NCI-H460 (cell line): Measurements from ENCODE around the gene KLK5. TPM values are rescaled to one million over a fixed set of nuclear protein-coding genes. Genes with fewer than 3 reads are reported as not detected.
"Not testable (repeated sequence)": the region's sequence is repeated elsewhere in the genome, so short reads cannot be mapped to it uniquely, and the experiment has no call there.

ENCODE experiments used
- DNase-seq: peaks from one replicate; pipeline ENCODE4 v3.0.0-alpha.2; 2016; ENCODE audit warnings: low read depth; ENCODE audit errors: extremely low read depth
- polyA plus RNA-seq: library from polyadenylated mRNA; depleted of rRNA; stranded (reverse); fragments of >200 nt; gene quantifications from 2 replicates; pipeline ENCODE4 v1.2.3, GENCODE V29; 2014; cell fraction: nucleus; rRNA removed
- total RNA-seq: library from RNA; depleted of rRNA; stranded (reverse); fragments of >200 nt; shearing (Covaris generic); gene quantifications from 2 replicates; pipeline ENCODE4 v1.2.3, GENCODE V29; 2014; rRNA removed

Gene KLK5
- not detected in 2 replicates for total RNA-seq
- not detected in 2 replicates for polyA plus RNA-seq

- DNase-seq = no peak
Measured at GRCh38 chr19:50952910-50953309, at the start of gene KLK5. KLK5 (minus strand) TSS chr19:50953038; CDS start chr19:50952657, 381 bp downstream.

- DNase-seq = no peak
Measured at GRCh38 chr19:51002089-51002532, 49.3 kb upstream of the KLK5 start.

DNA sequence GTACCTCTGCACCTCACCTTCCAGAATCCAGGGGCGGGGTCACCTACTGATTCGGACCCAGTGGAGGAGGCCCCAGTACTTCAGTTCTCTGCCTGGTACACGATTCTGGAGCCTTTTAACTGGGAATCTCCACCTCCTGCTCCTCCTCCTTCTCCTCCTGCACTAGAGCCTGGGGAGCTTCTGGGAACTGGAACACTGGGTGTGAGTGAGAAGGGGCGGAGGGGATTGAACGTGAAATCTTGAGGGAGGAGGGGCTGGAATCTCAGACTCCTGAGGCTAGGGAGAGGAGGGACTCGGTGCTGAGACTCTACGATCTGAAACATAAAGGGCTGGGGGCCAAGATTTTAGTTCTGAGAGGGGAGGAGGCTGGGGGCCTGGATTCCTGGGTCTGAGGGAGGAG, 48.7 kb upstream of the KLK5 start, which contains the start of gene KLK8:
KLK8 (minus strand) TSS at position 90 of the 400 bp plus-strand sequence. CDS start 437 bp downstream, outside the sequence.
- DNase-seq = no peak

DNA sequence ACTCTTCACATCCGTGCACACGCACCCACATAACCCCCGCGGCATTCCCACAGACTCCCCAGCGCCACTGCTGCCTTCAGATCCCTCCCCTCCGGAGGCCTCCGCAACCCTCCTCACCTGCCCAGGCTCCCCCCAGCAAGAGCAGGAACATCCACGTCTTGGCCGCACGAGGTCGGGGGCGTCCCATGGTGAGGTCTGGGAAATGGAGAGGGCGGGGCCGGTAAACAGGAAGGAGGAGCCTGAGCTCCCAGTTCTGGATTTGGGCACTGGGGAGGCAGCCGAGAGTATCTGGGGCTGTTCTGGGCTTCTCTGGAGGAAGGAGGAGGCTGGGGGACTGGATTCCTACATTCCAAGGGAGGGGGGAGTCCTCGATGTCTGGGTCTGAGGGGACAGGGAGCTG, 48.1 kb upstream of the KLK5 start:
- DNase-seq = no peak

DNA sequence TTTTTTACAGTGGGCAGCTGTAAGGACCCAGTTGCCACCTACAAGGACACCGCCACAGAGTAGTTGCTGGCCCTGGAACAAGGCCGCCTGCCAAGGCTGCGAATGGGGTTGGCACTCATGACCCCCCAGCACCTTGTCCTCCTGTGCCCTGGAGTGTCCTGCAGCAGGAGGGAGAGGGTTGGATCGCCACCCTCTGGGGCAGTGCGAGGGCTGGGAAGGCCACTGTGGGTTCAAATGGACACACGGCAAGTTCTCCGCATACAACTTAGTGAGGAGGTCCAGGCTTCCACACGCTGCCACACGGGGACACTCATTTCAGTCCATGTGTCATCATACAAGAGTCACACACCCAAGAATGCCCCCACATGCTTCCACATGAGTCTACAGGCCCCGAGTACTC, 47.6 kb upstream of the KLK5 start:
- no peak for DNase-seq

- DNase-seq = no peak
Measured at GRCh38 chr19:50998686-50999085, 45.8 kb upstream of the KLK5 start.

- no peak for DNase-seq
Measured at GRCh38 chr19:50998061-50998460, 45.2 kb upstream of the KLK5 start.

- no peak for DNase-seq
Measured at GRCh38 chr19:50994129-50994528, 41.3 kb upstream of the KLK5 start.

DNA sequence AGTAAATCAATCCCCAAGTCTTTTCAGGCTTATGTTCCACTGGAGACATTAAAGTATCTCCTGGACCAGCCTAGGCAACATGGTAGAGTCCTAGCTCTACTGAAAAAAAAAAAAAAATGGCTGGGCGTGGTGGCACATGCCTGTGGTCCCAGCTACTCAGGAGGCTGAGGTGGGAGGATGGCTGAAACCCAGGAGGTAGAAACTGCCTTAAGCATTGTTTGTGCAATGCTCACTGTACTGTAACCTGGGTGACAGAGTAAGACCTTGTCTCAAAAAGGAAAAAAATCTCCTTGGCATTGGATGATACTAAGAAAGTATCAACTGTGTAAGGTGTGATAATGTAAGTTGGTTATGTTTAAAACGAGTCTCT, 39.8 kb upstream of the KLK5 start:
- no peak for DNase-seq

DNA sequence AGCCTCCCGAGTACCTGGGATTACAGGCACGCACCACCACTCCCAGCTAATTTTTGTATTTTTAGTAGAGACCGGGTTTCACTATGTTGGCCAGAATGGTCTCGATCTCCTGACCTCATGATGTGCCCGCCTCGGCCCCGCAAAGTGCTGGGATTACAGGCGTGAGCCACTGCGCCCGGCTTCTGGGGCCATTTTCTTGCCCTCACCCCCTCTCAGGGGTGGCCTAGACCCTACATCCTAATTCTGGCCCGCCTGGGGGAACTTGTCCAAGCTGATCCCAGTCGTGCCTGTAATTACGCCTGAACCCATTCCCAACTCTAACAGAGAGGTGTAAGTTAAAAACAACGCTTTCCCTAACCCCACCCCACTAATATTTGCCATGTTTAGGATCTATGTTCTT, 31.6 kb upstream of the KLK5 start:
- not testable (repeated sequence) for DNase-seq

DNA sequence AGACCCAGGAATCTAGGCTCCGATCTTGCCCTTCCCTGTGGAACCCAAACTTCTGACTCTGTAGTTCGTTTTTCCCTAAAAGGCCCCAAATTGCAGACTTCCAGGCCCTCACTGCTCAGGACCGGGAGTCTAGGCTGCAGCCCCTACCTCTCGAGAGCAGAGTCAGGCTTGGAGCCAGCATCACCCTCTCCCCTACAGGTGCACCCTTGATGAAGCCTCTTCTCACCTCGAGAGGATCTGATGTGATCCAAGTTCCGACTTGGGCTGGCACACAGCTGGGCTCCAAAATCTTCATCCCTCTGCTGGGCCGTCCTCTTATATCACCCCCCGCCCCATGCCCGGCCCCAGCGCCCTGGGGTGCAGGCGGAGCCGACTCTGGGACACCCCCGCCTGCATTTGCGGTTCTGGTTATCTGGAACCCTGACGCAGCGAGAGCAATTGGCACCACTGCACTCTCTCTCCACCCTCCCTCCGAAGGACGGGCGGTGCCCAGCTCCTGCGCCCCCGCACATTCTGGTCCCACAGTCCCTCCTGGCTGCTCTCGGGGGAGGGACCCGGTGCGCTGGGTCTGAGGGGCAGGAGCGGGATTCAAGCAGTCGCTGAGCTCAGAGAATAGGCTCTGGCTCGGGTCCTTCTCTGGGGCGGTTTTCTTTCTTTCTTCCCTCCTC, 30.9 kb upstream of the KLK5 start, which contains the start of gene KLK7:
KLK7 (minus strand) TSS at position 293 of the 668 bp plus-strand sequence. CDS start 1,518 bp downstream, outside the sequence.
- no peak for DNase-seq

DNA sequence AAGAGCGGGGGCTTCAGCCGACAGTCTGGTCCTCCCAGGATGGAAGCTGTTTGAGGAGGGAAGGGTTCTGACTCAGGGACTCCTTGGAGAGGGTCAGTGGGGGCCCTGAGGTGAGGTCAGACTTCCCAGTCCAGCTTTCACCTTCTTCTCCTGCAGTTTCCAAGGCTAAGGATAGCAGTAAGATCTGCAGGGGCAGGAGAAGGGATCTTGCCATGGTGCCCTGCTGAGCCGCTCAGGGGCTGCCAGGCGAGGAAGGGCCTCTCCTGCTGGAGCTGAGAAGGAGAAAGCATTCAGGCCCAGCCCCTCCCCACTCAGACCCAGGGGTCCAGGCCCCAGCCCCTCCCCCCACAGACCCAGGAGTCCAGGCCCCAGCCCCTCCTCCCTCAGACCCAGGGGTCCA, 29.3 kb upstream of the KLK5 start:
- no peak for DNase-seq

- DNase-seq = no peak
Measured at GRCh38 chr19:50981587-50982146, 28.8 kb upstream of the KLK5 start.

- DNase-seq = no peak
Measured at GRCh38 chr19:50980208-50980607, 27.4 kb upstream of the KLK5 start.

DNA sequence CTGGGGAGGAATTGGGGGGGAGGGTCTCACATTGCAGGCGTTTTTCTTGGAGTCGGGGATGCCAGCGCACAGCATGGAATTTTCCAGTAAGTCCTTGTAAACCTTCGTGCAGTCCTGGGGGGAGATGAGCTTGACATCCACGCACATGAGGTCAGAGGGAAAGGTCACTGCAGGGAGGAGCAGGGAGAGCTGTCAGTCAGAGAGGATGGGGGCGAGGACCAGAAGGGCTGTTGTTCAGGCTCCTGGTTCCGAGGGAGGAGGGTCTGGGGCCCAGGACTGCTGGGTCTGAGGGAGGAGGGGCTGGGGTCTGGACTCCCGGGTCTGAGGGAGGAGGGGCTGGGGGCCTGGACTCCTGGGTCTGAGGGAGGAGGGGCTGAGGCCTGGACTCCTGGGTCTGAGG, 26.9 kb upstream of the KLK5 start:
- no peak for DNase-seq

- DNase-seq = no peak
Measured at GRCh38 chr19:50978772-50979390, 26.0 kb upstream of the KLK5 start.

DNA sequence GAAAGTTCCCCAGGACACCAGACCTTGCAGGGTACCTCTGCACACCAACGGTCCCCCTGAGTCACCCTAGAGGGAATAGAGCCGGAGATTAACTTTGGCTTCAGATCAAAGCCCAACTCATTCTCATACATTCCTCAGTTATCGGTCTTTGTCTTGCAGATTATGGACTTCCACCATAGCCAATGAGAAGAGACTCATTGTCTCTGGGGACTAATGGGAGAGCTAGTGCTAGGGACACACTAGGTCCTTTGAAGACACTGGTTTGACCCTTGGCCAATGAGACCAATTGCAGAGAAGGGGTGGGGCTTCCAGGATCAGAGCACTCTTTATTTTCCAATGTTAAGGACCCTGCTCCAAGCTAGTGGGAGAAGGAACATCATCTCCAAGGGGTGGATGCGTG, 24.8 kb upstream of the KLK5 start:
- no peak for DNase-seq

DNA sequence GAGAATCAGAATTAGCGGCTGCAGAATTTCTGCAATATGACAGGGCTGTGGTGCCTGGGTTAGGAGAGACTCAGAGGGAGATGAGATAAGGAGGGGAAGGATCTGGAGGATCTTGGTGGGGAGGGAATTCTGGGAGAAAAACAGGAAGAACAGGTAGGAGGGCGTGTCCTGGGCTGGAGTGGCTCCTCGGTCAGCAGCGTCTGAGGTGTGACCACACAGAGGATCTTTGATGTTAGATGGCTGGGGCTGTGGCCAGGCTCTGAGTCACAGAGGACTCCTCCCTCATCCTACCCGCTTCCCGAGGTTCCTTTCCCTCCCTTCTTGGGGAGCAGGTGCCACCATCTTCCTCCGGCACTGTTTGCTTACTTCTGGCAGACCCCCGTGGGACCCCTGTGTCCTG, 22.9 kb upstream of the KLK5 start:
- no peak for DNase-seq

- no peak for DNase-seq
Measured at GRCh38 chr19:50974702-50975556, 22.1 kb upstream of the KLK5 start.

GRCh38 chr19:50972795-50973376, 20.0 kb upstream of the KLK5 start:
- DNase-seq = no peak

- not testable (repeated sequence) for DNase-seq
Measured at GRCh38 chr19:50969810-50970209, 17.0 kb upstream of the KLK5 start.
